Endothelial cell of umbilical vein (primary cell): ENCODE results near the gene TFDP2. TPM values are rescaled to one million over a fixed set of nuclear protein-coding genes. Genes with fewer than 3 reads are reported as not detected.

ENCODE experiments used
- BruUV-seq: library from RNA; stranded (reverse); fragments of 400-500 nt; replicated peaks from 2 replicates; lab custom pipeline; 2021; lab: Mats Ljungman, UMichigan
- CTCF ChIA-PET: fragments of 300-600, 350-600 bp; sonication (Branson Sonifier 250); formaldehyde crosslinking; loops from one replicate; lab custom pipeline; 2021; ENCODE audit warnings: antibody characterized with exemption, inconsistent platforms; lab: Charles Lee
- POLR2A ChIA-PET: fragments of 300-600, 350-600 bp; sonication (Branson Sonifier 250); formaldehyde crosslinking; loops from one replicate; lab custom pipeline; 2021; ENCODE audit warnings: antibody characterized with exemption, inconsistent platforms; lab: Charles Lee
- DNase-seq: peaks from one replicate; pipeline ENCODE4 v3.0.0-alpha.2; 2011; ENCODE audit warnings: low read depth, low spot score
- FAIRE-seq: peaks from 2 replicates; lab custom pipeline; 2011; peaks lifted over from hg19 to GRCh38; lab: Jason Lieb, UNC
- H2AFZ ChIP-seq: 2 replicates; pipeline ENCODE4 v1.6.0; 2012; ENCODE audit warnings: low read depth, low read length, control low read depth, inconsistent platforms
- H3K27ac ChIP-seq: 2 replicates; pipeline ENCODE4 v1.5.1; 2011; ENCODE audit warnings: low read depth, mild to moderate bottlenecking, control low read depth, low read length, moderate library complexity; ENCODE audit not compliant: insufficient read depth
- H3K27me3 ChIP-seq, 2 experiments: 2 replicates each; pipeline versions ENCODE4 v1.6.0 to v1.6.1; 2011; ENCODE audit warnings: low read length in 2 of 2, mixed read lengths in 1 of 2; ENCODE audit not compliant: control insufficient read depth in 2 of 2, insufficient read depth in 2 of 2
- H3K36me3 ChIP-seq, 2 experiments: 2 replicates in 1 of 2; 3 replicates in 1 of 2; pipeline ENCODE4 v1.5.1; 2011; ENCODE audit warnings: low read length in 2 of 2, mild to moderate bottlenecking in 1 of 2, moderate library complexity in 1 of 2; ENCODE audit not compliant: control insufficient read depth in 2 of 2, insufficient read depth in 2 of 2; ENCODE audit errors: extremely low read depth in 1 of 2
- H3K4me1 ChIP-seq: 3 replicates; pipeline ENCODE4 v1.5.1; 2011; ENCODE audit warnings: mild to moderate bottlenecking, low read length; ENCODE audit not compliant: control insufficient read depth, insufficient read depth; ENCODE audit errors: extremely low read depth
- H3K4me2 ChIP-seq: 2 replicates; pipeline ENCODE4 v1.6.1; 2011; ENCODE audit warnings: low read length, control low read depth, mixed read lengths; ENCODE audit not compliant: insufficient read depth
- H3K4me3 ChIP-seq, 3 experiments: fragments of 200-600 bp in 1 of 3; sonication (generic), shearing (Covaris generic) in 1 of 3; replicated peaks in 1 of 3; 2 replicates each; pipeline ENCODE4 v1.5.1; 2011 to 2016; ENCODE audit warnings: control low read depth in 3 of 3, low read length in 3 of 3, mild to moderate bottlenecking in 2 of 3, inconsistent platforms in 1 of 3, low read depth in 1 of 3, moderate library complexity in 1 of 3; ENCODE audit not compliant: insufficient read depth in 1 of 3
- H3K79me2 ChIP-seq: 2 replicates; pipeline ENCODE4 v1.6.0; 2012; ENCODE audit warnings: low read length, inconsistent platforms; ENCODE audit not compliant: control insufficient read depth, insufficient read depth
- H3K9ac ChIP-seq: replicated peaks from 2 replicates; pipeline ENCODE3; 2011; ENCODE audit warnings: low read length, control low read depth; ENCODE audit not compliant: insufficient read depth; ENCODE audit errors: extremely low read depth
- H3K9me1 ChIP-seq: replicated peaks from 3 replicates; pipeline ENCODE4 v1.6.0; 2011; ENCODE audit warnings: mild to moderate bottlenecking, low read length; ENCODE audit not compliant: control insufficient read depth, insufficient read depth; ENCODE audit errors: extremely low read depth
- H3K9me3 ChIP-seq: replicated peaks from 2 replicates; pipeline ENCODE4 v1.5.1; 2012; ENCODE audit warnings: low read length, inconsistent platforms; ENCODE audit not compliant: control insufficient read depth, insufficient read depth
- H4K20me1 ChIP-seq: replicated peaks from 2 replicates; pipeline ENCODE3; 2011; ENCODE audit warnings: mild to moderate bottlenecking, low read length; ENCODE audit not compliant: control insufficient read depth, insufficient read depth; ENCODE audit errors: extremely low read depth
- EZH2 ChIP-seq: IDR thresholded peaks from 2 replicates; pipeline ENCODE4 v1.6.1; 2012; ENCODE audit warnings: borderline replicate concordance, low read depth, mild to moderate bottlenecking, moderate library complexity, low read length, inconsistent platforms; ENCODE audit not compliant: severe bottlenecking
- FOS ChIP-seq: IDR thresholded peaks from 2 replicates; pipeline ENCODE4 v1.6.1; 2011; ENCODE audit warnings: mild to moderate bottlenecking, low read length, moderate library complexity, borderline replicate concordance; ENCODE audit not compliant: insufficient read depth
- GATA2 ChIP-seq: IDR thresholded peaks from 2 replicates; pipeline ENCODE4 v1.7.0; 2011; ENCODE audit warnings: low read depth, mild to moderate bottlenecking, moderate library complexity, mixed read lengths, low read length; ENCODE audit not compliant: insufficient read length, insufficient read depth
- JUN ChIP-seq: IDR thresholded peaks from 2 replicates; pipeline ENCODE4 v1.6.1; 2011; ENCODE audit warnings: borderline replicate concordance, low read depth; ENCODE audit not compliant: insufficient read length, insufficient read depth
- MYC ChIP-seq: IDR thresholded peaks from one replicate; pipeline ENCODE4 v1.6.1; 2011; ENCODE audit warnings: mild to moderate bottlenecking, low read depth, low read length
- POLR2A ChIP-seq: IDR thresholded peaks from 2 replicates; pipeline ENCODE4 v1.6.1; 2012; ENCODE audit warnings: low read depth, mild to moderate bottlenecking, control low read depth, low read length
- POLR2AphosphoS5 ChIP-seq: IDR thresholded peaks from 2 replicates; pipeline ENCODE4 v1.6.1; 2012; ENCODE audit warnings: low read depth, mild to moderate bottlenecking, control low read depth, low read length, moderate library complexity; ENCODE audit not compliant: insufficient read depth
- dilution Hi-C: fragments of 300-500 bp; cut with MboI; formaldehyde crosslinking; loops from one replicate; pipeline ENCODE4 v1.15.0; 2019; ENCODE audit warnings: low sequenced_read_pairs; ENCODE audit not compliant: extremely low pct_ligation_motif_present
- intact Hi-C: fragments of 100-400 bp; cut with micrococcal nuclease; formaldehyde crosslinking; loops from one replicate; pipeline ENCODE4 v1.10.0; 2022
- polyA plus RNA-seq, 4 experiments: library from polyadenylated mRNA; depleted of rRNA in 3 of 4; stranded (reverse) in 3 of 4; unstranded in 1 of 4; fragments of >200 nt; gene quantifications; 2 replicates each; pipeline versions ENCODE4 v1.2.1 to v1.2.3, GENCODE V29; 2011 to 2012; ENCODE audit warnings: missing spikeins in 1 of 4
- total RNA-seq: library from RNA; stranded (reverse); gene quantifications from 2 replicates; pipeline ENCODE4 v1.2.3, GENCODE V29; 2021
- TF ChIP-seq, protein P1 (sequence below), 2 donors: IDR thresholded peaks; 1 replicate in 1 of 2; 2 replicates in 1 of 2; pipeline ENCODE4 v1.5.1; 2011; ENCODE audit warnings: low read length in 2 of 2, mild to moderate bottlenecking in 2 of 2, moderate library complexity in 2 of 2, control low read depth in 1 of 2, inconsistent platforms in 1 of 2, low read depth in 1 of 2; ENCODE audit not compliant: insufficient read depth in 1 of 2; ENCODE audit errors: extremely low read depth in 1 of 2
- TF ChIP-seq, protein P2 (sequence below): IDR thresholded peaks from 2 replicates; pipeline ENCODE4 v1.6.1; 2011; ENCODE audit not compliant: insufficient read depth, insufficient read length

The TFDP2 gene
- total and polyA plus RNA-seq, 2 donors (not counting 3 experiments of a cell fraction or from before 2014, with no cell fraction given) = 8.5 to 21.5 TPM

DNA sequence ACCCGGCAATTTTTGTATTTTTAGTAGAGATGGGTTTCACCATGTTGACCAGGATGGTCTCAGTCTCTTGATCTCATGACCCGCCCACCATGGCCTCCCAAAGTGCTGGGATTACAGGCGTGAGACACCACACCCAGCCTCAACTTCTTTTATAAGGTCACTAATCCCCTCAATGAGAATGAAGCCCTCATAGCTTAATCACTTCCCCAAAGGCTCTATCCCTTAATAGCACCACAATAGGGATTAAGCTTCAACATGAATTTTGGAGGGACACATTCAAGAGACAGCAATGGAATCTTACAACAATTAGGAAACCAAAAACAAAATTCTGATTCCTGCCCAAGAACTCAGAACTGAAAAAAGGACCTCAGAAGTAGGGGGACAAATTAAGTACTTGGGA is 146.1 kb downstream of the TFDP2 start:
- H3K9ac ChIP-seq = no peak overlapping the region
- no peaks in the 10 kb centered on the region for H3K9me1 ChIP-seq
- H3K4me2 ChIP-seq = no peak overlapping the region
- DNase-seq (no peak), FAIRE-seq (no peak)
- no peaks in the 10 kb centered on the region for H3K27me3 ChIP-seq
- H3K9me3 ChIP-seq = no peaks in the 10 kb centered on the region
- dilution Hi-C loops (no loop called here), intact Hi-C loops (no loop called here)
- no peak overlapping the region for H3K4me3 ChIP-seq
- ChIA-PET CTCF (no interaction called here), POLR2A (no interaction called here)
- no peak for TF ChIP-seq GATA2
- TF ChIP-seq MYC = no peak
- no peak for TF ChIP-seq JUN
- TF ChIP-seq EZH2 = no peak
- no peak for TF ChIP-seq POLR2A
- TF ChIP-seq, protein P1, sequence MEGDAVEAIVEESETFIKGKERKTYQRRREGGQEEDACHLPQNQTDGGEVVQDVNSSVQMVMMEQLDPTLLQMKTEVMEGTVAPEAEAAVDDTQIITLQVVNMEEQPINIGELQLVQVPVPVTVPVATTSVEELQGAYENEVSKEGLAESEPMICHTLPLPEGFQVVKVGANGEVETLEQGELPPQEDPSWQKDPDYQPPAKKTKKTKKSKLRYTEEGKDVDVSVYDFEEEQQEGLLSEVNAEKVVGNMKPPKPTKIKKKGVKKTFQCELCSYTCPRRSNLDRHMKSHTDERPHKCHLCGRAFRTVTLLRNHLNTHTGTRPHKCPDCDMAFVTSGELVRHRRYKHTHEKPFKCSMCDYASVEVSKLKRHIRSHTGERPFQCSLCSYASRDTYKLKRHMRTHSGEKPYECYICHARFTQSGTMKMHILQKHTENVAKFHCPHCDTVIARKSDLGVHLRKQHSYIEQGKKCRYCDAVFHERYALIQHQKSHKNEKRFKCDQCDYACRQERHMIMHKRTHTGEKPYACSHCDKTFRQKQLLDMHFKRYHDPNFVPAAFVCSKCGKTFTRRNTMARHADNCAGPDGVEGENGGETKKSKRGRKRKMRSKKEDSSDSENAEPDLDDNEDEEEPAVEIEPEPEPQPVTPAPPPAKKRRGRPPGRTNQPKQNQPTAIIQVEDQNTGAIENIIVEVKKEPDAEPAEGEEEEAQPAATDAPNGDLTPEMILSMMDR (IDR thresholded peaks at IDR 0.05; ENCODE audit: extremely low read depth in 1 of 2, insufficient read depth in 1 of 2, low read depth in 1 of 2, low read length in 2 of 2) = no peak
- TF ChIP-seq POLR2AphosphoS5 = no peak
- TF ChIP-seq, protein P2, sequence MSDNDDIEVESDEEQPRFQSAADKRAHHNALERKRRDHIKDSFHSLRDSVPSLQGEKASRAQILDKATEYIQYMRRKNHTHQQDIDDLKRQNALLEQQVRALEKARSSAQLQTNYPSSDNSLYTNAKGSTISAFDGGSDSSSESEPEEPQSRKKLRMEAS = no peak
- no peak for TF ChIP-seq FOS
- BruUV-seq = no TSS peak
- no peak overlapping the region for H3K27ac ChIP-seq
- no peak overlapping the region for H2AFZ ChIP-seq
- no peaks in the 10 kb centered on the region for H4K20me1 ChIP-seq
- H3K79me2 ChIP-seq = no peaks in the 10 kb centered on the region
- H3K4me1 ChIP-seq = no peaks in the 10 kb centered on the region
- no peaks in the 10 kb centered on the region for H3K36me3 ChIP-seq
